Immature natural killer cell (primary cell): ENCODE results near the gene PCBP2. TPM values are rescaled to one million over a fixed set of nuclear protein-coding genes. Genes with fewer than 3 reads are reported as not detected.
A peak's percentile ranks its signal among the peaks of the same experiment; 100 is the strongest.
"Not testable (repeated sequence)": the region's sequence is repeated elsewhere in the genome, so short reads cannot be mapped to it uniquely, and the experiment has no call there.

ENCODE experiments used
- DNase-seq, 3 donors: peaks; one replicate each; pipeline ENCODE4 v3.0.0; 2022; ENCODE audit warnings: mixed read lengths in 1 of 3
- H3K27ac Mint-ChIP-seq, 6 donors: one replicate each; pipeline ENCODE4 v1.8.0; 2020; ENCODE audit warnings: mixed read lengths in 6 of 6, mild to moderate bottlenecking in 5 of 6, inconsistent platforms in 4 of 6, moderate library complexity in 3 of 6
- H3K27me3 Mint-ChIP-seq, 3 donors: one replicate each; pipeline ENCODE4 v1.8.0; 2020 to 2021; ENCODE audit warnings: low read depth in 3 of 3, mild to moderate bottlenecking in 3 of 3, mixed read lengths in 3 of 3, moderate library complexity in 3 of 3, inconsistent platforms in 1 of 3
- H3K36me3 Mint-ChIP-seq, 3 donors: one replicate each; pipeline ENCODE4 v1.8.0; 2020; ENCODE audit warnings: mixed read lengths in 3 of 3, inconsistent platforms in 2 of 3, mild to moderate bottlenecking in 2 of 3
- H3K4me1 Mint-ChIP-seq, 2 donors: one replicate each; pipeline ENCODE4 v1.8.0; 2020; ENCODE audit warnings: inconsistent platforms in 2 of 2, mild to moderate bottlenecking in 2 of 2, mixed read lengths in 2 of 2, moderate library complexity in 1 of 2
- H3K4me3 Mint-ChIP-seq, 5 donors: one replicate each; pipeline ENCODE4 v1.8.0; 2020; ENCODE audit warnings: mild to moderate bottlenecking in 5 of 5, mixed read lengths in 5 of 5, inconsistent platforms in 3 of 5, moderate library complexity in 3 of 5
- H3K9me3 Mint-ChIP-seq, 6 donors: one replicate each; pipeline ENCODE4 v1.8.0; 2020; ENCODE audit warnings: mild to moderate bottlenecking in 6 of 6, mixed read lengths in 6 of 6, inconsistent platforms in 4 of 6, moderate library complexity in 3 of 6
- polyA plus RNA-seq, 3 donors: library from polyadenylated mRNA; unstranded; fragments of 300-500 nt; fragmentation: Illumina TruSeq; gene quantifications; one replicate each; pipeline ENCODE4 v1.2.3, GENCODE V29; 2021

Gene PCBP2
- polyA plus RNA-seq, 3 donors from 2014 or later, result 79.2 to 102 (median 92.2) TPM

DNA sequence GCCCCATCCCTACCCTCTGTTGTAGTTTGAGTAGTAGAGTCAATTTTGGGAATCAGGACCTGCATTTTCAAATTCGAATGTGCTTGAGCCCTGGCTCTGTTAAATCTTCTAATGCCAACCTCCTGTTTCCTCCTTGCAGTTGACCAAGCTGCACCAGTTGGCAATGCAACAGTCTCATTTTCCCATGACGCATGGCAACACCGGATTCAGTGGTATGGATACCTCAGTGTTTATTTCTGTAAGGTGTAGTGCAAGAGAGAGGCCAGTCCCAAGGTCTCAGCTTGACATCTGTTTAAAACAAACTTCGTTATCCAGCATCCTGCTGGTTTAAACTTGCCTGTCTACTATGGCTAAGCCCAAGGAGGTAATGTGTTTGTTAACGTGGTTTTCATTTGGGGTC is 15.2 kb downstream of the PCBP2 start:
- Mint-ChIP-seq H3K4me3 (no peak overlapping the region), H3K4me1 (peaks cover 15 to 28% of the 10 kb centered on the region in 2 donors), H3K9me3 (no peaks in the 10 kb centered on the region), H3K27ac (peak overlapping the region in 1 of 6 donors; percentile 46), H3K36me3 (peaks cover 33 to 66% (median 52%) of the 10 kb centered on the region in 3 donors), H3K27me3 (peaks cover 0 to 7% (median 4%) of the 10 kb centered on the region in 3 donors)
- no peak for DNase-seq

DNA sequence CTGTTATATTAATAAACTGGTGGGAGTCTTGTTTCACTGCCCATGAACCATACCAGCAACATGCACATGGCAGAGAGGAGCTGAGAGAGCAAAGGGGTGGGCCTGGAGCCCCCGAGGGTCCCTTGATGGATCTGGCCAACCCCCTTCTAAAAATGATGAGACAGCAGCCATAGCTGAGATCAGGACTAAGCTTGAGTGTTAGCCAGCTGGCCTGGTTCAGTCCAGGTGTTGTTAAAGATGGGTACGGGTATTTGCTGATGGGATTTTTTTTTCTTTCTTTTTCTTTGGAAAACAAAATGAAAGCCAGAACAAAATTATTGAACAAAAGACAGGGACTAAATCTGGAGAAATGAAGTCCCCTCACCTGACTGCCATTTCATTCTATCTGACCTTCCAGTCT is 16.0 kb downstream of the PCBP2 start:
- DNase-seq, result no peak
- Mint-ChIP-seq H3K36me3 (peaks cover 34 to 63% (median 46%) of the 10 kb centered on the region in 3 donors), H3K4me3 (no peak overlapping the region), H3K9me3 (no peaks in the 10 kb centered on the region), H3K27me3 (peaks cover 0 to 6% (median 4%) of the 10 kb centered on the region in 3 donors), H3K27ac (peak overlapping the region in 2 of 6 donors; percentile 21 to 41), H3K4me1 (peaks cover 18 to 29% of the 10 kb centered on the region in 2 donors)

DNA sequence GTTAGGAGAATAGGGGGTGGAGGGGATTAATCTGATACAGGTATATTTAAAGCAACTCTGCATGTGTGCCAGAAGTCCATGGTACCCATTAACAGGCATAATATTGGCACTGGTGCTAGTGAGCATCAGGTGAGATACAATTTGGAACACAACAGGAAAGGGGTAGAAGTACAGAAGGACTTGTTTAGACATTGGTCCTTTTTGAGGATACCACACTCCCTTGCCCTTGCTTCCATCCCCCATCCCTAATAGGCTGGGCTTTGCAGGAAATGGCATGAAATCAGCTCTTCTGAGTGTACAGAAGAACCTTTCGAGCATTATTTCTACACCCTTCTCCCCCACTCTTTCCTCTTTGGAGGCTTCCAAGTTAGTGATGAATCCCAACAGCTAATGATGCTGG is 16.4 kb downstream of the PCBP2 start:
- Mint-ChIP-seq H3K9me3 (no peaks in the 10 kb centered on the region), H3K4me1 (peaks cover 18 to 25% of the 10 kb centered on the region in 2 donors), H3K4me3 (no peak overlapping the region), H3K36me3 (peaks cover 34 to 59% (median 43%) of the 10 kb centered on the region in 3 donors), H3K27me3 (peaks cover 0 to 6% (median 4%) of the 10 kb centered on the region in 3 donors), H3K27ac (no peak overlapping the region)
- no peak for DNase-seq

DNA sequence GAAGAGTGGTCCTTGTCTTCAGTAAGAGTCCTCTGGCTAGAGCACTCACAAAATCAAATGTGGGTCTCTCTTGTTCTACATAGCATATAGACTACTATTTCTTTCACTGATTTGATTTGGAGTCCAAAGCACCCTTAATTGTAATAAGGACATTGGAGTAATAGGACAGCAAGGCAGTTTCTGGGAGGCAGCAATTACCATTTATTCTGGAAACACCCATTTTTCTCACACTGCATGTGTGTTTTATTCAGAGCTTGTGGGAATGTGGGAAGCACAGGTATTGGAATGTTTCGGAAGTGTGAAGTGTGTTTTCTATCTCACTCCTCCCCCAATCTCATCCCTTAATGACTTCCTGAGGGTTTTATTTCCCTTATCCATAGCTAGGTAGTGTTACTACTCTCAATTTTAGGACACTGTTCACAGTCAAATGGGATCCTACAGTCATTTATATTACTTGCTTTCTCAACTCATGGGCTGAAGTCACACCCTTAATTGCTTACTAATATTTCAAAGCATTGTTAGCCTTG is 20.2 kb downstream of the PCBP2 start:
- Mint-ChIP-seq H3K36me3 (peaks cover 26 to 64% (median 41%) of the 10 kb centered on the region in 3 donors), H3K9me3 (no peaks in the 10 kb centered on the region), H3K4me1 (peaks cover 23 to 55% of the 10 kb centered on the region in 2 donors), H3K4me3 (no peak overlapping the region), H3K27me3 (peaks cover 4 to 6% (median 6%) of the 10 kb centered on the region in 3 donors), H3K27ac (peak overlapping the region in 2 of 6 donors; percentile 19 to 29)
- no peak for DNase-seq

DNA sequence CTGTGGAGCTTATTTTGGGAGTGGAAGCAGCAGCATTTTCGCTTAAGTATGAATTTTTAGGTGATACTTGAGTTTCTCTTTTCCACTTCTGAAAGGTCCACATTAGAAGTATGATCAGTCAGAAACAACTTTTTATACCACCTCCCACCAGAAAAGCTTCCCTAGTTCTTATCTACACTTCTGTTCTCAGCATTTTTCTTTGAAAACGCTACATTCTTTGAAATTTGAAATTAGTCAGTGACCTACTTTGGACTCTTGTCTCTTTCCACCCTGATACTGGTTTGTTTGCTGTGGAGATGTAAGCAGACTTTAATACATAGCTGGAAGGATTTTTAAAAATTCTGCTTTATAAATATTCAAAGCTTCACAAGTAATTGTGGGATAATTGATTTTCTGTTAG is 22.2 kb downstream of the PCBP2 start:
- H3K4me1 Mint-ChIP-seq, result peaks cover 20 to 56% of the 10 kb centered on the region in 2 donors
- no peak overlapping the region for H3K4me3 Mint-ChIP-seq
- H3K9me3 Mint-ChIP-seq, result no peaks in the 10 kb centered on the region
- peaks cover 15 to 48% (median 29%) of the 10 kb centered on the region in 3 donors for H3K36me3 Mint-ChIP-seq
- DNase-seq, result no peak
- peak overlapping the region; percentile 6 to 57 (median 20) for H3K27ac Mint-ChIP-seq
- H3K27me3 Mint-ChIP-seq, result peaks cover 4 to 6% (median 4%) of the 10 kb centered on the region in 3 donors

DNA sequence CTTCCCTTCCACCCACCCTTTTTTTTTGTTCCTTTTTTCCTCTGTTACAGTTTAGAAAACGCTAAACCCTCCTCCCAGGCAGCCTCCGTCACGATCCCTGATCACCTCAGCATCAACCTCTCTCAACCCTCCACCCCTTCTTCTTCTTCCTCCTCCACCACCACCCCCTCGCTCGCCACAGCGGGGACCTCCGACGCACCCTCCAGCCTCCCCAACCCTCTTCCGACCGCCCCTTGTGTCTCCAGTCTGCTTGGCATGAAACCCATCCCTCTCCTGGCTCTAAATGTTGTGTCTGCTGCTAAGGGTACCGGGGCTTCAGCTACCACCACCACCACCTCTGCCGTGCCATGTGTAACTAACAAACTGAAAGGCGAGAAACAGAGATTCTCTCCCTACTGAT is 22.9 kb downstream of the PCBP2 start:
- Mint-ChIP-seq H3K36me3 (peaks cover 17 to 52% (median 32%) of the 10 kb centered on the region in 3 donors), H3K9me3 (no peaks in the 10 kb centered on the region), H3K4me1 (peaks cover 20 to 59% of the 10 kb centered on the region in 2 donors), H3K27me3 (peaks cover 4 to 6% (median 6%) of the 10 kb centered on the region in 3 donors), H3K27ac (peak overlapping the region in 3 of 6 donors; percentile 3 to 23 (median 22)), H3K4me3 (no peak overlapping the region)
- no peak for DNase-seq

DNA sequence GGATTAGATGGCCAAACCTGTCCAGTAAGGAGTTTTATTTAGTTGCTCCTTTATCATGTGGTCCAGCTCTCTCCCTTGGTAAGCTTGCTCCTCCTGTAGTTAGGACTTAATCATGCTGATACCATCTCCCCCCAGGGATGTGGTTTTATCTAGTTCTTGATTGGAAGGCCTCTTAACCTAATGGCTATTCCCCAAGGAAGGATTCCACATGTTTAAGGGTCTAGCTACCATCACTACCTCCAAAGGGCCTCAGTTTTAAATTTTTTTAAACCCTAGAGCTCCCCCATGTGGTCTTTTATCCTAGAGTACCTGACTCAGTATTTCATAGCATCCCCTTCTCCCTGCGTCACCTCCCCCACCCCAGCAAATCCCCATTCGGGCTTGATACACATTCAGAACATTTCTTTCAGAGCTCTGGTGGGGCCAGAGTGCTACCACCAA is 24.9 kb downstream of the PCBP2 start:
- DNase-seq, result no peak
- H3K4me1 Mint-ChIP-seq, result peaks cover 20 to 58% of the 10 kb centered on the region in 2 donors
- no peak overlapping the region for H3K4me3 Mint-ChIP-seq
- peaks cover 4 to 8% (median 5%) of the 10 kb centered on the region in 3 donors for H3K27me3 Mint-ChIP-seq
- peaks cover 12 to 49% (median 28%) of the 10 kb centered on the region in 3 donors for H3K36me3 Mint-ChIP-seq
- H3K9me3 Mint-ChIP-seq, result no peaks in the 10 kb centered on the region
- peak overlapping the region in 2 of 6 donors; percentile 51 to 55 for H3K27ac Mint-ChIP-seq

DNA sequence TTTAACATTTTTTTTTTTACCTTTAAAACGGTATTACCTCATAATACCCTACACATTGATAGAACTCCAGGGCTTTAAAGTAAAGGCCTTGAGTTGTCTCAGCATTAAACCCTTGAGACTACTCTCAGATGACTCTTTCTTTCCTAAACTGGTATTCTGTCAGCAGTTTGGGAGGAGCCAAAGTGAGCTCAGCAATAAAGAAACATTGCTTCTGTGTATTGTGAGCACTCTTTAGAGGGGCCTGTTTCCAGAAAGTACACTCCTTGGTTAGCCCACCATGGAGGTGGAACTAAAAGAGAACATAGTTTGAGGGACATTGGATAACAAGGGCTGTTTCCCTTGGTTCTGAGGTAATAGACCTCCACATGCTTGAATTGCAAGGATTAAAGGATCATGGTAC is 27.0 kb downstream of the PCBP2 start:
- H3K36me3 Mint-ChIP-seq, result peaks cover 8 to 49% (median 30%) of the 10 kb centered on the region in 3 donors
- H3K9me3 Mint-ChIP-seq, result no peaks in the 10 kb centered on the region
- peaks cover 20 to 46% of the 10 kb centered on the region in 2 donors for H3K4me1 Mint-ChIP-seq
- no peak for DNase-seq
- H3K27ac Mint-ChIP-seq, result no peak overlapping the region
- H3K27me3 Mint-ChIP-seq, result peaks cover 4 to 12% (median 5%) of the 10 kb centered on the region in 3 donors
- no peak overlapping the region for H3K4me3 Mint-ChIP-seq

DNA sequence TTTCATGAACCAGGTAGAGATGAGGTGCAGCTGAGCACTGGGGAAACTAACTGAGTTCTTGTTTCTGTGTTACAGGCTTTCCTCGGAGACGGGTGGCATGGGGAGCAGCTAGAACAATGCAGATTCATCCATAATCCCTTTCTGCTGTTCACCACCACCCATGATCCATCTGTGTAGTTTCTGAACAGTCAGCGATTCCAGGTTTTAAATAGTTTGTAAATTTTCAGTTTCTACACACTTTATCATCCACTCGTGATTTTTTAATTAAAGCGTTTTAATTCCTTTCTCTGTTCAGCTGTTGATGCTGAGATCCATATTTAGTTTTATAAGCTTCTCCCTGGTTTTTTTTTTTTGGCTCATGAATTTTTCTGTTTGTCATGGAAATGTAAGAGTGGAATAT is 27.4 kb downstream of the PCBP2 start:
- H3K4me3 Mint-ChIP-seq, result no peak overlapping the region
- no peak for DNase-seq
- no peaks in the 10 kb centered on the region for H3K9me3 Mint-ChIP-seq
- peak overlapping the region in 1 of 6 donors; percentile 13 for H3K27ac Mint-ChIP-seq
- H3K27me3 Mint-ChIP-seq, result peaks cover 4 to 13% (median 7%) of the 10 kb centered on the region in 3 donors
- H3K36me3 Mint-ChIP-seq, result peaks cover 8 to 44% (median 25%) of the 10 kb centered on the region in 3 donors
- peaks cover 15 to 41% of the 10 kb centered on the region in 2 donors for H3K4me1 Mint-ChIP-seq

DNA sequence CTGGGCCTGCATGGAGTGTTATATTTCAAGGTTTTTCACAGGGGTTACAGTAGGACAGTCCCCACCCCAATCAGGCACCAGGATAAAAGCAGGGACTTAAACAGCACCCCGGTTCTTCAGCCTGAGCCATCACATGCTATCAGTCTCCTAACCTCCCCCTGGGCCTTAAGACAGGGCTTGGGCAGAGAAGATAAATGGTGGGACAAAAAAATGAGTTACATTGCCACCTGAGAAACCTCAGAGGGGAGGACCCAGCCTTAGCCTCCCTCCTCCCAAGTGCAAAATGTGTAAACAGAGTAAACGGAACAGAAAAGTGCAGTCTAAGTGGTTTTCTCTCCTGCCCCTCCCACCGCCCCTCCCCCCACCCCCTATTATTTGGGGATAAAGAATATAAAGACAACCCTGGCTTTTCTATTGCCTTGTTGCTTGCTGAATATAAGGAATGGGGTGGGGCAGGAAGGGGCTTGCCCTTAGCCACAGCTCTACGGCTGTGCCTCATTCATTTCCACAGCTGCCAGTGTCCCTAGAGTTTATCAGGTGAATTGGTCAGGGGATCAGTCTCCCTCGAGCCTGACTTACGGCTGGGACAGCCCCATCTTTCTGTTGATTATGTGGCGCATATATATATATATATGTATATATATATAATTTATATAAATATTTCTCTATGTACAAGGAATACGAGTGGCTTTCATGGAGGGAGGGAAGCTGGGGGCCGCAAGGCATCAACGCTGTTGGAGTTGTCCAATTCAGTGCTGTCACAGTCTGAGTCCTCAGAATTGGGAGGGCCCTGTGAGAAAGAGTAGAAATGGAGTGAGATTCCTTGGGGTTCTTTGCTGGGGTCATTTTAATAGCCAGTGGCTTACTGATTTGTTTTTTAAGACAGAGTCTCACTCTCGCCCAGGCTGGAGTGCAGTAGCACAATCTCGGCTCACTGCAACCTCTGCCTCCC is 28.9 kb downstream of the PCBP2 start:
- Mint-ChIP-seq H3K9me3 (no peaks in the 10 kb centered on the region), H3K4me1 (peaks cover 10 to 27% of the 10 kb centered on the region in 2 donors), H3K27ac (peak overlapping the region in 4 of 6 donors; percentile 13 to 53 (median 32)), H3K36me3 (peaks cover 8 to 40% (median 16%) of the 10 kb centered on the region in 3 donors), H3K4me3 (no peak overlapping the region), H3K27me3 (peaks cover 0 to 14% (median 7%) of the 10 kb centered on the region in 3 donors)
- DNase-seq, result no peak

DNA sequence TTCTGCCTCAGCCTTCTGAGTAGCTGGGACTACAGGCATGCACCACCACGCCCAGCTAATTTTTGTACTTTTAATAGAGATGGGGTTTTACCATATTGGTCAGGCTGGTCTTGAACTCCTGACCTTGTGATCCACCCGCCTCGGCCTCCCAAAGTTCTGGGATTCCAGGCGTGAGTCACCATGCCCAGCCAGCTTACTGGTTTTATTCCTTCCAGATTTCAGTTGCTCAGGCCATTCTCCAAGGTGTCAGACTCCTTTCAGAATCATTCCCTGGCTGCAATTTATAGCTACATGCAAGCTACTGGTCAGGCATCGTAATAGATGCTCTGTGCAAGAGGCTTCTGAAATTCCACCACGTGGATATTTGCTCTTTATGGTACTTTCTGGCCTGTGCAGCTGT is 29.6 kb downstream of the PCBP2 start:
- Mint-ChIP-seq H3K27ac (peak overlapping the region in 1 of 6 donors; percentile 75), H3K4me1 (peaks cover 11 to 21% of the 10 kb centered on the region in 2 donors), H3K27me3 (peaks cover 0 to 14% (median 7%) of the 10 kb centered on the region in 3 donors), H3K36me3 (peaks cover 8 to 34% (median 12%) of the 10 kb centered on the region in 3 donors)
- not testable (repeated sequence) for H3K9me3 Mint-ChIP-seq, DNase-seq, H3K4me3 Mint-ChIP-seq

DNA sequence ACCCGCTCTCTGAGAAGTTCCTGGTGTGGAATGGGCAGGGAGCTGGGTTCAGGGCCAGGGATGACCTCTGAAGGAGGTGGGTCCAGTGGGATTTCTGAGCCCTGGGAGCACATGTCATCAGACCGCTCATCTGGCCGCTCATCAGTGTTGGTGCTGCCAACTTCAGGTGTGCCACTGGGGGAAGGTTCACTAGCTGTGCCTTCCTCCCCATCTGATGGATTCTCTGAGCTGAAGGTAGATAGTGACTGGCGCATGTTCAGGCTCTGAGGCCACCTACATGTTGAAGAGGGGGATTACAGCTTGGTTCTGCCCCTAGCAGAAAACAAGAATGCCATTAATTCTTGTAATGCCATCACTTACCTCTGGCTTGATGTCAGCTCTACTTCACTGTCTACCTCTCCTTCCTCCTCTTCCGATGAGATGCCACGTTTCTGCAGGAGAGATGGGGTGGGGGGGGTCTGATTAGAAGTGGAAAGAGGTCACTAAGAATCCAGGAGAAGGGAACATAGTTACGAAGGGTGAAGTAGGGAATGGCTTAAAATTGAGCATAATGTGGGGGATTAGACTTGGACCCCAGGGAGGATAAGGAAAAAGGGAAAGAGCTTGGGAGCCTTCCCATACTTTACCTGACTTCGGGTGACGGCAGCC is 30.2 kb downstream of the PCBP2 start:
- no peak overlapping the region for H3K4me3 Mint-ChIP-seq
- no peaks in the 10 kb centered on the region for H3K9me3 Mint-ChIP-seq
- H3K27ac Mint-ChIP-seq, result peak overlapping the region in 4 of 6 donors; percentile 10 to 79 (median 64)
- H3K36me3 Mint-ChIP-seq, result peaks cover 4 to 28% (median 12%) of the 10 kb centered on the region in 3 donors
- peaks cover 0 to 16% (median 5%) of the 10 kb centered on the region in 3 donors for H3K27me3 Mint-ChIP-seq
- peaks cover 11 to 14% of the 10 kb centered on the region in 2 donors for H3K4me1 Mint-ChIP-seq
- no peak for DNase-seq

DNA sequence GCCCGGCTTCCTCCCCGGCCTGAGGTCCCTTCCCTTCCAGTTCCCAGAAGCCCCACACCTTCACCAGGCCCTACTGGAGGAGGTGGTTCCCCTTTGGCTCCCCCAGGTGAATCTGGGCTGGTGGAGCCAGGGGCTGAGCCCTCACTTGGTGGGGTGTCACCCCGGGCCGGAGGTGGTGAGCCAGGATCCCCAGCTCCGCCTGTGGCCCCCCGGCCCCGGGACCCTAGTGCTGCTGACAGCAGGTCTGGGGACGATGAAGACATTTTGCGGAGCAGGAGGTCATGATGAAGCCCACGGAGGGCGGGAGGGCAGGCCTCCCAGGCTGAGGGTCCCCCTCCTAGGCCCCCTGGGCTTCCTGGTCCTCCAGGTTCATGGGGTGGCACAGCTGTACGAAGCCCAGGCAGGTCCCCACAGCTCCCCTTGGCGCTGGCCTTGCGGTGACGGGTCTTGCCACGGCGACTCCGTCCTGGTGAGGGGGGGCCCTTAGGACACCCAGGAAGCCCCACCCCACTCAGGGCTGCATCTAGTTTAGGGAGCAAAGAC is 30.8 kb downstream of the PCBP2 start:
- peak overlapping the region in 1 of 6 donors; percentile 79 for H3K27ac Mint-ChIP-seq
- H3K27me3 Mint-ChIP-seq, result peaks cover 0 to 16% (median 5%) of the 10 kb centered on the region in 3 donors
- DNase-seq, result no peak
- H3K4me1 Mint-ChIP-seq, result peaks cover 11 to 13% of the 10 kb centered on the region in 2 donors
- H3K36me3 Mint-ChIP-seq, result peaks cover 4 to 28% (median 12%) of the 10 kb centered on the region in 3 donors
- no peak overlapping the region for H3K4me3 Mint-ChIP-seq
- no peaks in the 10 kb centered on the region for H3K9me3 Mint-ChIP-seq
